HG02943 (cell line): ENCODE measurements around the gene HPS3.

ENCODE experiments used
- ATAC-seq: cut with Tn5 transposase; IDR thresholded peaks from one replicate; pipeline ENCODE4 v1.9.1; 2021; ENCODE audit warnings: mild to moderate bottlenecking, low read depth, moderate library complexity; ENCODE audit not compliant: unreplicated experiment

Gene HPS3

DNA sequence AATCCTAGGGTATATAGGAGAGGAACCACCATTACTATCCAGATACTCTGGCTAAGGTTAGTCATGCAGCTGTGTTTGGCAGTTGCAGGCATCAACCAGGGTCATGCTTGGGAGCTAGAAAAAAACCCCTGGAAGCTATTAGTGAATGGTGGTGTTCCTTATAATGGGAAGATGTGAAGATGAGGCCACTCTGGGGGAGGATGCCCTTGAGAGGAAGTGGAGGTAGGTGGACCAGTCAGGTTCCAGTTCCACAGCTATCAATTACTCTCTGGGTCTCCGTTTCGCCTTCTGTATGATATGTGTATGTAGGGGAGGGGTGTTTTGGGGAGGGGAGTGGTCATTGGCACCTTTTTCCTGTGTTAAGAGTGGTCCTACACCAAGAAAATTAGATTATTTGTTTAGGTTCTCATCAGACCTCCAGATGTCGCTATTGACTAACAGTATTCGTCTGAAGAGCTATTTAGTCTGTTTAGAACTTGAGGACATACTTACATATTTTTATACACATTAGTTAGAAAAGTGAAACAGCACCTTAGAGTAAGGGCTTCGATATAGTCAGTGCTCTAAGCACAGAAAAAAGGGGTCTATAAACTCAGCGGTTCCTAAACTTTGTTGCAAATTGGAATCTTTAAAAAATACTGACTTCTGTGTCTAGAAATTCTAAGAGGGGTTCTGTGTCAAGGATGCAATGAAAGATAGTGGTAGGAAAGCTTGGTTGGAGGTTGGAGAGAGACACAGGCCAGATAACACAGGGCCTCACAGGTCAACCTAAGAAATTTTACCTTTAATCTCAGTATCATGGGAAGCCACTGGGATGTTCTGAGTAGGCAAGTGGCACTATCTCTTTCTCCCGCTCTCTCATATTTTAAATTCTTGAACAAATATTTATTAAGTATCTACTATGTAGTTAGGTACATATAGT is 9.1 kb upstream of the HPS3 start:
- no peak for ATAC-seq

DNA sequence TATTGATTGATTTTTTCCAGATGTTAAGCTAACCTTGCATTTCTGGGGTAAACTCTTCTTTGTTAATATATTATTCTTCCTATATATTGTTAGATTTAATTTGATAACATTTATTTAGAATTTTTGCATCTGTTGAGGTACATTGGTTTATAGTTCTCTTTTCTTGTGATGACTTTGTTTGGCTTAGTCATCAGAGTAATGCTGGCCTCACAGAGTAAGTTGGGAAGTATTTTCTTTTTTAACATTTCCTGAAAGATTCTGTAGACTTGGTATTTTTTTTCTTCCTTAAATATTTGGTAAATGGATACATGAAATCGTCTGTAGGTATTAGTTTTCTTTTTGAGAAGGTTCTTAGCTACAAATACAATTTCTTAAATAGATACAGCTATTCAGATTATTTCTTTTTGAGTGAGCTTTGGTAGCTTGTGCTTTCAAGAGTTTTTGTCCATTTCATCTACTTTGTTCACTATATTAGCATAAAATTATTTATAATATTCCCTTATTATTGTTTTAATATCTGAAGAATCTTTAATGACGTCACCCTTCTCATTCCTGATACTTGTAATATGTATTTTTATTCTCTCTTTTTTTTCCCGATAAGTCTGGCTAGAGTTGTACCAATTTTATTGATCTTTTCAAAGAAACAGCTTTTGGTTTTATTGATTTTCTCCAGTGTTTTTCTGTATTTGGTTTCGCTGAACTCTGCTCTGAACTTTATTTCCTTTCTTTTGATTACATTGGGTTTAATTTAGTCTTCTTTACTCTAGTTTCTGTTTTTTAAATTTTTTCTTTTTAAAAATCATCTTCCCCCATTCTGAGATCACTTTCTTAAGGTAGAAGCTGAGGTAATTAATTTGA is 6.5 kb upstream of the HPS3 start:
- ATAC-seq, result no peak

DNA sequence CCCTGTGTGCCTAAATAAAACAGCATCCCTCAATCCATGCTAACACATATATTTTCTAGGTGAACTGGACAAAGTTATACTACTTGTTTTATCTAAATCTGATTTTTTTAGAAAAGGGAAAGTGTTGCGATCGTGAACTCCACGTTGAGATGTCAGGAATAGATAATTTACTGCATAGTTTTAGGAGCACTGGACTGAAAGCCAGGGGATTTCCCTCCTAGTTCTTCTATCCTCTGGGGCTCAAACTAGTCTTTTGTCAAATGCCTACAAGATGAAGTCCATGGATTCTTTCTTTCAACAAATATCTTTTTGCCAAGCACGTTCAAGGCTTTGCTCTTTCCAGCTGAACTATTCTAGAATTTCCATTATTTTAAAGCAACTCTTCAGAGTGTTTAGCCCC is 617 bp upstream of the HPS3 start:
- ATAC-seq, result no peak

DNA sequence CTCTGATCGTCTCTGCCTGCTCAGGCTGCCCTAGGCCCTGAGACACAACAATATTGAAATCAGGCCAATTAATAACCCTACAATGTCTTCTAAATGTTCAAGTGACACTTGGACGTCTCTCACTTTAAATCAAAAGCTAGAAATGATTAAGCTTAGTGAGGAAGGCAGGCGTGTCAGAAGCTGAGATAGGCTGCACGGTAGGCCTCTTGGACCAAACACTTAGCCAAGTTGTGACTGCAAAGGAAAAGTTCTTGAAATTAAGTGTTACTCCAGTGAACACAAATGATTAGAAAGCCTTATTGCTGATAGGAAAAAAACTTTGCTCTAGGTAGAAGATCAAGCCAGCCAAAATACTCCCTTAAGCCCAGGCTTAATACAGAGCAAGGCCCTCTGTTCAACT is 2.2 kb downstream of the HPS3 start:
- no peak for ATAC-seq

DNA sequence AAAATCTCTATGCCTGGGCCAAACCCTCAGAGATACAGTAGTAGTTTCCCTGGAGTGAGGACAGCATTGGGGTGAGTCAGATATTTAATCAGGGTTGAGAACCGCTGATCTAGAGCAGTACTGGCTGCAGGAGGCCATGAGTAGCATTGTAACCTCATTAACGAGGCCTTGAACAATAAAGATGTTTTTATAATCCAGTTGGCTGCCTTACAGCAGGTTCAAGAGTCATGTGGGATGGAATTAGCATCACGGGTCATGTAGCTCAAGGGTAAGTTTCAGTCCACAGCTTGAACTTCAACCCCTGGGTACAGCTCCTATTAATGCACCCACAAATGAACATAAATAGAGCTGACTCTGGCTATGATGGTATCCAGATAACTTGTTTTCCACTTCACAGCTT is 5.1 kb downstream of the HPS3 start:
- ATAC-seq, result no peak

DNA sequence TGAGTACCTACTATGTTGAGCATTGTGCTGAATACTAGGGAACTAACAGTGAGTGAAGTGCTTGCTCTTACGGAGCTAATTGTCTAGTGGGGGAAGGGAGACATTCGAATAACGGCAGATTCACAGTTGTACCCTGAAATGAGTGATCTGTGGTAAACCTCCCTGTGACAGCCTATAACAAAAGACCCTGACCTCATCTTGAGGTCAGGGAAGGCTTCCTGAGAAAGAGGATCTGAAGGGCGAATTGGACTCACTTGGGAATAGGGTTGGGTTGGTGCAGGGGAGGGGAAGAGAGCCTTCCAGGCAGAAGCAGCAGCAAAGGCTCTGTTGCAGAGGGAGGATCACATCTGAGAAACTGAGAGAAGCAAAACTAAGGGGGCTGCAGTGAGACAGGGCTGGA is 13.2 kb downstream of the HPS3 start:
- no peak for ATAC-seq

DNA sequence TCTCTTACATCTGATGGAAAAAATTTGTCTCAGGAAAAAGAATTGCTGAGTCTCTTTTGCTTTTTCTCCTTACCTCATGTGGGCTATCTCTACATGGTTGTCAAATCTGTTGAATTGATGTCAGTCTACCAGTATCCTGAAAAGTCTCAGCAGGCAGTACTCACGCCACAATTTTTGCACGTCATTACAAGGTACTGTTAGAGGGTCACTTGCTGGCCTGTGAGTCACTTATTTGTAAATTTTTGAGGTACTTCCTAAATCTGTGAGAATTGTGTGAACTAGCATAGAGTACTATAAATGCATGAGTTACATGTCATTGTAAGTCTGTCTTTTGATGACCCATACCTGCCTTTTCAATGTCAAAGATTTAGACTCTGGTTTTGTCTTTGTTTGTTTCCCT is 15.9 kb downstream of the HPS3 start:
- ATAC-seq, result no peak

DNA sequence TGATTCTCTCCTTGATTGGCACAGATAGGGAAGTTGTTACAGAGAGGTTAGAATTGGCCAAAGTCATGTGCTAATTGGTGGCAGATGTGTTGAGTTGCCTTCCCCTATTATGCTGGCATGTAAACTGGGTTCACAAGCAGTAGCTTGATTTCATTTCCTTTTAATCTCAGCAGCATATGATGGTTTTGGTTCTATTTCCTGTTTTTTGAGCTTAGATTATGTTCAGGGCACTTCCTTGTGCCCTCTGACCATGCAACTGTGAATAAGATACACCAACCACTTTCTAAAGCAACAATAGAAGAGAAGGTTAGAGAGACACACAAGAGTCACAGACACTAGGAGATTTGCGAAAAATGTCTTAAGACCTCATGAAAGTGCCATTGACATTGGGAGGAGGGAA is 16.5 kb downstream of the HPS3 start:
- ATAC-seq, result peak; percentile 85

DNA sequence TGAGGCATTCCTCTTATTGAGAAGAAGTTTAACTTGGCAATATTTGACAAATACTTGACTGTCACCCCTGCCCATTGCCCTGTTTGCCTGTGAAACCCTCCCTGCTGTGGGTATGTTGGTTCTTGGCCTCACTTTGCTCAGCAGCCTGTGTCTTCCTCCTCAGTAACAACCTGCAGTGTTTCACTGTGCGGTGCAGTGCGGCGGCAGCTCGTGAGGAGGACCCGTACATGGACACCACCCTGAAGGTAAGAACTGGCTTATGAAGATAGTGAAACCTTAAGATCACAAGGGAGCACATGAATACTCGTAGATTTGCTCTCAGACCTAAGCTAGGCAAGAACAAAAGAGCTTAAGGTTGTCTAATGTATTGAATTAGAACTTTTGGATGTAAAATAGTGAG is 21.0 kb downstream of the HPS3 start:
- ATAC-seq, result no peak

DNA sequence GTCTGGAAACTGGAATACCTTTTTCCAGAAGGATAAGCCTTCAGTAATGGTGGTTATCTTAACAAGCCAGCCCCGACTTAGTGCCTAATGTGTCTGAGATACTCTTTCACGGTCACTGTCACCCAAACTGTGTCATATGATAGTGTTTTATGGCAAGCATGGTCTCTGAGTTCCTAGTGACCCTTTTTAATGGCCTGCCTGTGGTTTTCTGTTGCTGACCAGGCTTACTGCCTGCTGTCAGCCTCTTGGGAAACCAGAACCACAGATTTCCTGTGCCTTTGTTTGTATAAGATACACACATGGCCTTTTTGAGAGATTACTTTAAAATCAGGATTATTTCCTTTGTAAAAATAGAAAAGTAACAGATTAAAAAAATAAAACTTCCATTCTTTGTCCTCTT is 22.4 kb downstream of the HPS3 start:
- ATAC-seq, result no peak

DNA sequence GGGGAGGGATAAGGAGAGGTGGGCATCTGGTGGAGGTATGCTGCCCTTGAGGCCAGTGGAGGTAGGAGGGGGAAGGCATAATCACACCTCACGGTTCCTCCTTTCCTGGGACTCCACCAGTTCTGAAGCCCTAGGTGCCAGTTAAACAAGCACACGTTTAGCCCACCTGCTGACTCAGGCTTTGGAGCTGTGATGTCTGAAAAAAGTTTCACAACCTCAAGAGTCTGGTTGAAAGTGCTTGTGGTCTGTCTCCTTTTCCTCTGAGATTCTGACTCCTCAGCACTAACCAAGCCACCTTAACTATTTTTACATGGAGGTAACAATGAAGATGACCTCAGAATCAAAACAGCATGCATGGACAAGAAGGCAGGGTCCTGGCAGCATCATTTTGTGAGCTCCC is 23.0 kb downstream of the HPS3 start:
- ATAC-seq, result peak; percentile 90

DNA sequence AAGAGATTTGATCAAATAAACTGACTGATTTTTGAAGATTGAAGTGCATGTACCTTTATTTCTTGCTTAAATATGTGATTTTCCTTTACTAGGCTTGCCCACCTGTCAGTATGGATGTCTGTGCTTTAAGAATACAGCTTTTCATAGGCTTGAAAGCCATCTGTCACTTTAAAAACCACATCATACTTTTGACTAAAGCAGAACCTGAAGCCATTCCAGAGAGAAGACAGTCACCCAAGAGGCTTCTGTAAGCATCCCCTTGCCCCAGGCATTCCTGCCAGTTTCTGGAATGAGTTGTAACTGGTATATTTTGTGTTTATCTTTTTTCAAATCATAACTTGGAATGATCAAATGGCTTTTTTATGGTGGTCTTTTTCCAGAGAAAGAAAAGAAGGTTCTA is 24.0 kb downstream of the HPS3 start:
- no peak for ATAC-seq

DNA sequence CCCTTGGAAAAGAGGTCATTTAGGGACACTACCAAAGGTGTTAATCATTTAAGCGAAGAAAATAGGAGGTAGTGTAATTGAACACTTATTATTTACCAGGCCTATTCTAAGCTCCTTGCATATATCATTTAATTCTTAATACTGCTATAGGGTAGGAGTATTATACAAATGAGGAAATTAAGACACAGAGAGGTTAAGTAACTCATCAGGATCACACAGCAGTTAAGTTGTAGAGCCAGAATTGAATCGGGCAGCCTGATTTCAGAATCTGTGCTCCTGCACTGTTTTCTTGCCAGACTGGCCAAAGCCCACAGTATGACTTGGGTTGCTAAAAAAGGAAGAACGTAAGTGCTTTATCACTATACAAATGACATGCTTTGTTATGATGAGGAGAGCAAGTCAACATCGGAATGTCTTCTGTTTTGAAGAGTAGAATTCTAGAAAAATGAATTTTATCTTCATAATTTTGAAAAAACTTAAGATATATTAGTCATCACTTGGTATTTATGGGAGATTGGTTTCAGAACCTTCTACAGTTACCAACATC is 31.4 kb downstream of the HPS3 start:
- ATAC-seq, result no peak

DNA sequence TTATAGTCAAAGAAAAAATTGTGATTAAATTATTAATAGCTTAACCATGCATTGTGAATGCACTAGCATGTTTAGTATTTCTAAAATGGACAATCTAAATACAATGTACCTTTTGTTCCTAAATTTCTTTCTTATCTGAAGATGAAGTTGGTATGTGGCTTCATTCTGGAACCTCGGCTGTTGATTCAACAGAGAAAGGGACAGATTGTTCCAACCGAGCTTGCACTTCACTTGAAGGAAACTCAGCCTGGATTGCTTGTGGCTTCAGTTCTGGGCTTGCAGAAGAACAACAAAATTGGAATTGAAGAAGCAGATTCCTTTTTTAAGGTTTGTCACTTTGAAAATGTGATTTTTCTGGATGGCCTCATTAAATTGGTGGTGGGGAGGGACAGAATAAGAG is 32.6 kb downstream of the HPS3 start:
- no peak for ATAC-seq

DNA sequence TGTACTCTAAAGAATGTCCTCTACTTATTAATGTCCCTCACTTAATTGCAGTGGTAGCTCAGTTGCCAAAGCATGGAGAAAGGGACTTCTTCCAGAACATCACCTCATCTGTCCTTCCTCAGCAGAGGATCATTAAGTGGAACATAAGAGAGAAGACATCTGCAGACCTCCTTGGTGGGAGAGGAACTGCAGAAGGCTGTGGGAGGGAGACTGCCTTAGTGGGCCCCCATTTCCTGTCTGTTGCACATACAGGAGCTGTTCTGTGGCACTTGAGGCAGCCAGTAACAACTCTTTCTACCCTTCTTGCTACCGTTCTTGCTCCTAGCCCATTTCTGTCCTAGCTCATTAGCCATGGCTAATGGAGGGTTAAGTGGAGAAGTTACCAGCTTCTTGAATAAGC is 33.6 kb downstream of the HPS3 start:
- ATAC-seq, result no peak

DNA sequence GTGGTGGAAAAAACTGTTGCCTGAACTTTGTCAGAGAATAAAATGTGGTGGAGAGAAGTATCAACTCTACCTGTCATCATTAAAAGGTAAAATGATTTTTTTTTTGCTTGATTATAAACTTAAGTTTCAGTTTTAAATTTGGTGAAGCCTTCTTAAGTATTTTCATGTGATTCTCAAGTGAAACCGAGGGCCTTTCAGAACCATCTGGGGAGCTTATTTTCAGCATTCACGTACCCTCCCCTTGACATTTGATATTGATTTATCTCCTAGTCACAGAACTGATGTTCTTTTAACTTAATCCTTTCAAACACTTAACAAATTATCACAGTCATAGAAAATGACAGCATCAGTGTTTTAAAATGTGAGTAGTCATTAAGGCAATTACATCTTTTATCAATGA is 38.5 kb downstream of the HPS3 start:
- ATAC-seq, result no peak

DNA sequence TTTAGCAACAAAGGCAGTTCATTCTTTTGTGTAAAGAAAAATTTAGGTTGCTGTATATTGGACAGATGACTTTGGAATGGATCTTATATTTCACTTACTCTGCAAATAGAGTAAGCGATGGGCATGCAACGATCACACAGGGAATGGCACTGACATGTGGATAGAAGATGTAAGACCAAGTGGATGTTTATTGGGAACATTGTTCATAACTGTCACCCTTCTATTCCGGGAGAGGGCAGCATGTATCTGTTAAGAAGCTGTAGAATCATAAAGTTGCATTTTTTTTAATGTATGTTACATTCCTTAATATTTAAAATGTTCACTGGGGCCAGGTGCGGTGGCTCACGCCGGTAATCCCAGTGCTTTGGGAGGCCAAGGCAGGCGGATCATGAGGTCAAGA is 41.2 kb downstream of the HPS3 start:
- no peak for ATAC-seq

DNA sequence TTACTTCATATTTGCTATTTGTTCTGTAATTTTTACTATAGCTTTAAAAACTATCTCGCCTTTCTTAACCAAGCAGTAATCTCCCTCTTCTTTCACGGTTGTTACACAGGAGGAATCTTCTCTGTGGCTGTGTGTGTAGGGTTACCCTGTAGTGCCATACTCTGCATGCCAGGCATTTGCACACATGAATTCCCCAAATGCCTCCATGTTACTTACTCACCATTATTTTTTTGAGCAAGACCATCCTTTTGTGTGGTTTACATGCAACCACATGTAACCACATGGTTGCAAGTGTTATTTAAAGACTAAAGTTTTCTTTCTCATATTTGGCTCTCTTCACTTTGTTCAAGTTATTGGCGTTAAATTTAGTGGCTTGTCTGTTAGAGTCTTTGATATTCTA is 45.5 kb downstream of the HPS3 start:
- ATAC-seq, result no peak

DNA sequence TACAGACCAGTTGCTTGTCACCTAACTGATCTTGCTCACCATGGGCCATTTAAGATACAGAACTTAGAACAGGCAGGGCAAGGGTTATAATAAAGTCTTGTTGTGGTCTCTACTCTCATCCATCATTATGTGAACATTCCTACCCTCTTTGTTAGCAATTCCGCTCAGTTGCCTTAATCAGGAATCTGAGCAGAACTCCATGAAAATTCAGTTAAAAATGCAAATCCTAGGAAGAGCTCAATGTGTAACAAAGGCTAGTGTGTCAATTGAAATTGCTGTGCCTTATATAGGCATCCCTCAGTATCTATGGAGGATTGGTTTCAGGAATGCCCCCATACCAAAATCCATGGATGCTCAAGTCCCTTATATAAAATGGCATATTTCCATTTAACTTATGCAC is 47.7 kb downstream of the HPS3 start:
- no peak for ATAC-seq

DNA sequence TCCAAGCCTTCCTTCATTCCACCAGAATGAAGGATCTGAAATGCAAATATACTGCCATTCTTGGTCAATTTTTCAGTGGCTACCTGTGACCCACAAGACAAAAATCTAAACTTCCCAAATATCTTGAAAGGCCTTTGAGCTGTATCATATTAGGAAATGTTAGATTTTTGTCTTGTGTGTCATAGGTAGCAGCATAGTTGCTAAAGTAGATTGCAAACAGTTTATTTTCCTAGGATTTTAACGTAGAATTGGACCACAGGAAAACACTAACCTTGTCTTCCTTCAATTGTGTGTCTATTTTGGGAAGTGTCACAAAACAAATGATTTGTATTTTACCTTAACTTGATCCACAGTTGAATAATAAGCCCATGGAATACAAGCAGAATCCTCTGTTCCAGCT is 49.8 kb downstream of the HPS3 start:
- ATAC-seq, result no peak

DNA sequence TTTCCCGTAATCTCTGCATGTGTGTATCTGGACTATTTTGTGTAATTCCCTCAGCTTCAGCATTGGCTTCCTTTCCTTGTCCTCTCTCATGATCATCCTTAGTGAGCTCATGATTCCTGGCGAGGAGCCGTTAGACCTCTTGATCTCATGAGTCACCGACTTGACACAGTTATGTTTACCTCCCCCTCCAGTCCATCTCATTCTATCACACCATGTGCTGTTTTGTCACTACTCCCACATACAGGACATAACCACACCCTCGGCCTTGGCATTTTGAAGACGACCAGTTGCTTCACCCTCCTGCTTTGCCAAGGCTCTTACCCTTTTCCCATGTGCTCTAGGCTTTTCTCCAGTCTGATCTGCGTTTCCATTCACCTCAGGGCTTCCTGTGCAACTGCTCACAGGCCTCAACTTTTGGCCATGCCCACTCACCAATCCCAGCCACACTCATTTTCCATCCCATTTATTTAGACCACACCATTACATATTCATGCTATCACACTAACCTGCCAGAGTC is 50.7 kb downstream of the HPS3 start:
- ATAC-seq, result no peak
